ENCODE results near the gene MTMR3. TPM values are rescaled to one million over a fixed set of nuclear protein-coding genes. Genes with fewer than 3 reads are reported as not detected.

The MTMR3 gene
- total and polyA plus RNA-seq, 2 donors (not counting 1 experiment from before 2014, with no cell fraction given) = 31.7 to 67.8 TPM

GRCh38 chr22:29848111-29848510, 34.9 kb upstream of the MTMR3 start:
- no peaks in the 10 kb centered on the region for H4K20me1 ChIP-seq (ENCODE audit: control insufficient read depth, insufficient read depth, low read length, poor library complexity, severe bottlenecking)
- H3K27ac Mint-ChIP-seq = no peak overlapping the region
- H3K4me2 ChIP-seq (replicated peaks; ENCODE audit: low read depth, low read length, poor library complexity, severe bottlenecking) = no peak overlapping the region
- H3K9ac ChIP-seq (ENCODE audit: low read length) = no peak overlapping the region
- ChIA-PET POLR2A (no interaction called here), CTCF (no interaction called here)
- ATAC-seq (ENCODE audit: low read depth) = no peak
- H3K27me3 Mint-ChIP-seq = peaks cover 5% of the 10 kb centered on the region
- no peak for DNase-seq
- H3K27me3 ChIP-seq (replicated peaks in 1 of 4; ENCODE audit: control extremely low read depth in 1 of 4, control insufficient read depth in 3 of 4, insufficient read depth in 4 of 4, low read length in 3 of 4) = no peaks in the 10 kb centered on the region
- H3K4me1 ChIP-seq (ENCODE audit: control insufficient read depth in 2 of 2, insufficient read depth in 2 of 2, low read length in 2 of 2) = no peaks in the 10 kb centered on the region
- H3K27ac ChIP-seq (ENCODE audit: low read length in 2 of 2) = no peak overlapping the region
- intact Hi-C loops (cut with micrococcal nuclease) = no loop called here
- no peaks in the 10 kb centered on the region for H3K4me1 Mint-ChIP-seq
- H3K9me3 ChIP-seq (ENCODE audit: control extremely low read depth in 1 of 3, control insufficient read depth in 2 of 3, insufficient read depth in 1 of 3, low read length in 2 of 3) = peaks cover 0 to 6% (median 0%) of the 10 kb centered on the region in 3 donors
- no peaks in the 10 kb centered on the region for H3K9me3 Mint-ChIP-seq (ENCODE audit: insufficient read depth)
- H2AFZ ChIP-seq (ENCODE audit: insufficient read depth, low read depth, low read length, poor library complexity, severe bottlenecking) = no peak overlapping the region
- no peak overlapping the region for H3K4me3 Mint-ChIP-seq
- H3K36me3 ChIP-seq (replicated peaks in 1 of 2; ENCODE audit: control extremely low read depth in 1 of 2, control insufficient read depth in 1 of 2, extremely low read depth in 1 of 2, insufficient read depth in 2 of 2, low read length in 1 of 2) = no peaks in the 10 kb centered on the region
- WGBS (ENCODE audit: insufficient coverage) = no CpG with 5 or more reads among the region's 3 CpGs
- TF ChIP-seq EZH2 (IDR thresholded peaks at IDR 0.05; ENCODE audit: borderline replicate concordance, insufficient read depth, low read depth, low read length, poor library complexity, severe bottlenecking) = no peak
- TF ChIP-seq, protein P1, sequence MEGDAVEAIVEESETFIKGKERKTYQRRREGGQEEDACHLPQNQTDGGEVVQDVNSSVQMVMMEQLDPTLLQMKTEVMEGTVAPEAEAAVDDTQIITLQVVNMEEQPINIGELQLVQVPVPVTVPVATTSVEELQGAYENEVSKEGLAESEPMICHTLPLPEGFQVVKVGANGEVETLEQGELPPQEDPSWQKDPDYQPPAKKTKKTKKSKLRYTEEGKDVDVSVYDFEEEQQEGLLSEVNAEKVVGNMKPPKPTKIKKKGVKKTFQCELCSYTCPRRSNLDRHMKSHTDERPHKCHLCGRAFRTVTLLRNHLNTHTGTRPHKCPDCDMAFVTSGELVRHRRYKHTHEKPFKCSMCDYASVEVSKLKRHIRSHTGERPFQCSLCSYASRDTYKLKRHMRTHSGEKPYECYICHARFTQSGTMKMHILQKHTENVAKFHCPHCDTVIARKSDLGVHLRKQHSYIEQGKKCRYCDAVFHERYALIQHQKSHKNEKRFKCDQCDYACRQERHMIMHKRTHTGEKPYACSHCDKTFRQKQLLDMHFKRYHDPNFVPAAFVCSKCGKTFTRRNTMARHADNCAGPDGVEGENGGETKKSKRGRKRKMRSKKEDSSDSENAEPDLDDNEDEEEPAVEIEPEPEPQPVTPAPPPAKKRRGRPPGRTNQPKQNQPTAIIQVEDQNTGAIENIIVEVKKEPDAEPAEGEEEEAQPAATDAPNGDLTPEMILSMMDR (IDR thresholded peaks at IDR 0.05) = no peak
- H3K4me3 ChIP-seq (ENCODE audit: control extremely low read depth in 1 of 5, extremely low read depth in 1 of 5, insufficient read depth in 1 of 5, low read depth in 2 of 5, low read length in 4 of 5) = no peak overlapping the region
- H3K79me2 ChIP-seq (ENCODE audit: control insufficient read depth, insufficient read depth, low read length) = no peaks in the 10 kb centered on the region

- Mint-ChIP-seq H3K9me3 (ENCODE audit: insufficient read depth) (no peaks in the 10 kb centered on the region), H3K4me3 (no peak overlapping the region), H3K27me3 (peaks cover 14% of the 10 kb centered on the region), H3K27ac (no peak overlapping the region), H3K4me1 (no peaks in the 10 kb centered on the region)
- no peaks in the 10 kb centered on the region for H3K27me3 ChIP-seq (replicated peaks in 1 of 4; ENCODE audit: control extremely low read depth in 1 of 4, control insufficient read depth in 3 of 4, insufficient read depth in 4 of 4, low read length in 3 of 4)
- H3K79me2 ChIP-seq (ENCODE audit: control insufficient read depth, insufficient read depth, low read length) = no peaks in the 10 kb centered on the region
- no CpG with 5 or more reads among the region's 3 CpGs for WGBS (ENCODE audit: insufficient coverage)
- no peaks in the 10 kb centered on the region for H3K4me1 ChIP-seq (ENCODE audit: control insufficient read depth in 2 of 2, insufficient read depth in 2 of 2, low read length in 2 of 2)
- H3K27ac ChIP-seq (ENCODE audit: low read length in 2 of 2) = no peak overlapping the region
- no peak overlapping the region for H2AFZ ChIP-seq (ENCODE audit: insufficient read depth, low read depth, low read length, poor library complexity, severe bottlenecking)
- ChIA-PET CTCF (interaction anchor here (0.6 kb wide), 1 partner anchor 25 kb away, joined by 3 read pairs; no protein-coding TSS in a partner anchor), POLR2A (no interaction called here)
- ATAC-seq (ENCODE audit: low read depth) (no peak), DNase-seq (no peak)
- H3K4me2 ChIP-seq (replicated peaks; ENCODE audit: low read depth, low read length, poor library complexity, severe bottlenecking) = no peak overlapping the region
- H3K9ac ChIP-seq (ENCODE audit: low read length) = no peak overlapping the region
- H4K20me1 ChIP-seq (ENCODE audit: control insufficient read depth, insufficient read depth, low read length, poor library complexity, severe bottlenecking) = no peaks in the 10 kb centered on the region
- H3K4me3 ChIP-seq (ENCODE audit: control extremely low read depth in 1 of 5, extremely low read depth in 1 of 5, insufficient read depth in 1 of 5, low read depth in 2 of 5, low read length in 4 of 5) = no peak overlapping the region
- intact Hi-C loops (cut with micrococcal nuclease) = no loop called here
- no peak for TF ChIP-seq EZH2 (IDR thresholded peaks at IDR 0.05; ENCODE audit: borderline replicate concordance, insufficient read depth, low read depth, low read length, poor library complexity, severe bottlenecking)
- TF ChIP-seq, protein P1 (IDR thresholded peaks at IDR 0.05) = no peak
- H3K9me3 ChIP-seq (ENCODE audit: control extremely low read depth in 1 of 3, control insufficient read depth in 2 of 3, insufficient read depth in 1 of 3, low read length in 2 of 3) = no peaks in the 10 kb centered on the region
- H3K36me3 ChIP-seq (replicated peaks in 1 of 2; ENCODE audit: control extremely low read depth in 1 of 2, control insufficient read depth in 1 of 2, extremely low read depth in 1 of 2, insufficient read depth in 2 of 2, low read length in 1 of 2) = no peaks in the 10 kb centered on the region
These were observed 28.5 kb upstream of the MTMR3 start for GRCh38 chr22:29854432-29854831.
